Raji (cell line): Measurements from ENCODE around the gene VPS26C.

Source experiments
- POLR2A ChIP-seq: IDR thresholded peaks from 2 replicates; pipeline ENCODE4 v1.6.1; 2011; ENCODE audit warnings: low read depth, low read length, control low read depth; ENCODE audit not compliant: insufficient read depth

Gene VPS26C

GRCh38 chr21:37237346-37237745 is 29.8 kb downstream of the VPS26C start:
- TF ChIP-seq POLR2A, result no peak

GRCh38 chr21:37233551-37234146 is 33.5 kb downstream of the VPS26C start:
- TF ChIP-seq POLR2A, result no peak

- no peak for TF ChIP-seq POLR2A
Observed at GRCh38 chr21:37232274-37233018, 34.7 kb downstream of the VPS26C start.

- TF ChIP-seq POLR2A, result no peak
Observed at GRCh38 chr21:37231671-37232070, 35.5 kb downstream of the VPS26C start.

GRCh38 chr21:37231249-37231645 is 35.9 kb downstream of the VPS26C start:
- no peak for TF ChIP-seq POLR2A

GRCh38 chr21:37230632-37231248 is 36.4 kb downstream of the VPS26C start:
- no peak for TF ChIP-seq POLR2A

GRCh38 chr21:37228003-37228400 is 39.1 kb downstream of the VPS26C start:
- TF ChIP-seq POLR2A, result no peak

- no peak for TF ChIP-seq POLR2A
Observed at GRCh38 chr21:37227071-37228002, 39.8 kb downstream of the VPS26C start.

- no peak for TF ChIP-seq POLR2A
Observed at GRCh38 chr21:37226041-37226920, 40.9 kb downstream of the VPS26C start.

- TF ChIP-seq POLR2A, result no peak
Observed at GRCh38 chr21:37224861-37225839, 42.0 kb downstream of the VPS26C start.

GRCh38 chr21:37223804-37224345 is 43.3 kb downstream of the VPS26C start:
- no peak for TF ChIP-seq POLR2A

- peak; percentile 85 for TF ChIP-seq POLR2A
Observed at GRCh38 chr21:37220981-37221664, 46.0 kb downstream of the VPS26C start.

- no peak for TF ChIP-seq POLR2A
Observed at GRCh38 chr21:37220433-37220980, 46.6 kb downstream of the VPS26C start.
